ENCODE results near the gene RBFOX1. TPM values are rescaled to one million over a fixed set of nuclear protein-coding genes. Genes with fewer than 3 reads are reported as not detected.

RBFOX1 gene
- total RNA-seq, 1 donor from 2014 or later: not detected

DNA sequence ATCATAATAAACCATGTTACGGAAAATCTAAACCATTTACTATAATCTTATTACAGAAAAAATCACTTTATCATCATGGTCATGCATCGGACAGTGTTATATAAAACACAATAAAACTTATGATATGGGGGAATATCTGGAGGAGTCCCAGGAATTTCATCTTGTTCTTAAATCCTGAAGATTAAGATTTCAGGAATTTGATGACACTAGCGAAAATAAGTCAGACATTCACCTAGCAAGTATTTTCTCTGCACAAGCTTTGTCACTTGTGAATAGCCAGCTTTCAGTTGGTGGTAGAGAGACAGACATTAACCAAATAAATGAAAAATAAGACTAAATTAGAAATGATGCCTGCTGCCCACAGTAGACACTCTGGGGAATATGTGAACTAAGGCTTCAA is 410.0 kb downstream of the RBFOX1 start:
- H3K4me3 ChIP-seq (ENCODE audit: low read depth, low read length): no peak overlapping the region
- TF ChIP-seq, protein P1, sequence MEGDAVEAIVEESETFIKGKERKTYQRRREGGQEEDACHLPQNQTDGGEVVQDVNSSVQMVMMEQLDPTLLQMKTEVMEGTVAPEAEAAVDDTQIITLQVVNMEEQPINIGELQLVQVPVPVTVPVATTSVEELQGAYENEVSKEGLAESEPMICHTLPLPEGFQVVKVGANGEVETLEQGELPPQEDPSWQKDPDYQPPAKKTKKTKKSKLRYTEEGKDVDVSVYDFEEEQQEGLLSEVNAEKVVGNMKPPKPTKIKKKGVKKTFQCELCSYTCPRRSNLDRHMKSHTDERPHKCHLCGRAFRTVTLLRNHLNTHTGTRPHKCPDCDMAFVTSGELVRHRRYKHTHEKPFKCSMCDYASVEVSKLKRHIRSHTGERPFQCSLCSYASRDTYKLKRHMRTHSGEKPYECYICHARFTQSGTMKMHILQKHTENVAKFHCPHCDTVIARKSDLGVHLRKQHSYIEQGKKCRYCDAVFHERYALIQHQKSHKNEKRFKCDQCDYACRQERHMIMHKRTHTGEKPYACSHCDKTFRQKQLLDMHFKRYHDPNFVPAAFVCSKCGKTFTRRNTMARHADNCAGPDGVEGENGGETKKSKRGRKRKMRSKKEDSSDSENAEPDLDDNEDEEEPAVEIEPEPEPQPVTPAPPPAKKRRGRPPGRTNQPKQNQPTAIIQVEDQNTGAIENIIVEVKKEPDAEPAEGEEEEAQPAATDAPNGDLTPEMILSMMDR (conservative IDR thresholded peaks at IDR 0.05; ENCODE audit: low read depth, low read length): no peak
- no peak for DNase-seq (ENCODE audit: low read depth)

DNA sequence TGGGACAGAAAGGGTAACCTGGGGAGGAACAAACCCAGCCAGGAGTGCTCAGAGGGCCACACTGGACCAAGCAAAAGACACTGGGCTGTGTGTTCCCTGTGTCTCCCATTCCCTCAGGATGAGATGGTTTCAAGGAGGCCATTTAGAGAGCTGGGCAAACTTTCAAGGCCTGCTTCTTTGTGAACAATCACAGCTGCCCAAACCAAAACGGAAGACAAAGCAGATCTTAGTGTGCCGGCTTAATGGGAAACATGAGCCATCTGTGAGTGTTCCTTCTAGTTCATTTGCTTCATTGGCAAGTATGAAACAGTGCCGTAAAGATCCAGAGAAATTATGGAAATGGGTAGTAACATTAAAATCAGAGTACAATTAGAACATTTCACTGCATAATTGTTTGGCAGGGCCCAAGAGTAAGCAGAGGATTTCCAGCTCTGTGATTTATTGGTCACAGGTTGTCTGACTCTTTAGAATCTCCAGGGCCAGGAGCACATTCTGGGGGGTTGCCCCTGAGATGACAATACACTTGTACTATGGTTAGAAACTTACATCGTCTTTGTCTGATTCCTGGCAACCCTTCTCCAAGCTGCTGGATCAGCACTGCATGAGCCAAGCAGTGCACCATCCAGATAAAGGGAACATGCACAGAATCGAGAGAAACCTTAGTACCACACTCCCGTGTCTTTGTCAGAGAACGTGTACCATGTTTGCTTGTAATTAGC is 412.1 kb downstream of the RBFOX1 start:
- H3K4me3 ChIP-seq (ENCODE audit: low read depth, low read length): no peak overlapping the region
- TF ChIP-seq, protein P1 (conservative IDR thresholded peaks at IDR 0.05; ENCODE audit: low read depth, low read length): no peak
- no peak for DNase-seq (ENCODE audit: low read depth)

DNA sequence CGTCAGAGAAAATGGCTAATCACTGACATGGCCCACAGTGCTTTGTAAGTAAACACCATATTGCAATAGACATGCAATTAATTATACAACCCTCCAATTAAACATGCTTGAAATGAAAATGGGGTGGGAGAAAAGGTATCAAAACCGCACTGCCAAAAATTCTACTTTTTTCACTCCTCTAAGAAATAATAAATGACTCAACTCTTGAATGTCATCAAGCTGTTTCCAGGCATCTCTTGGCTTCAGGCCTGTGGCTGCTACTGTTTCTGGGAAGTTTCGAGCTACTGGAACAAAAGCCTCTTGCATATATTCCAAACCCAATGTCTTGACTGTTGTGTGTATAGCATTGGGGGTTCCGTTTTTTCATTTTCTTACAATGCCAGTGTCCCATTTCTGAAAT is 412.6 kb downstream of the RBFOX1 start:
- H3K4me3 ChIP-seq (ENCODE audit: low read depth, low read length): no peak overlapping the region
- no peak for DNase-seq (ENCODE audit: low read depth)
- TF ChIP-seq, protein P1 (conservative IDR thresholded peaks at IDR 0.05; ENCODE audit: low read depth, low read length): no peak

DNA sequence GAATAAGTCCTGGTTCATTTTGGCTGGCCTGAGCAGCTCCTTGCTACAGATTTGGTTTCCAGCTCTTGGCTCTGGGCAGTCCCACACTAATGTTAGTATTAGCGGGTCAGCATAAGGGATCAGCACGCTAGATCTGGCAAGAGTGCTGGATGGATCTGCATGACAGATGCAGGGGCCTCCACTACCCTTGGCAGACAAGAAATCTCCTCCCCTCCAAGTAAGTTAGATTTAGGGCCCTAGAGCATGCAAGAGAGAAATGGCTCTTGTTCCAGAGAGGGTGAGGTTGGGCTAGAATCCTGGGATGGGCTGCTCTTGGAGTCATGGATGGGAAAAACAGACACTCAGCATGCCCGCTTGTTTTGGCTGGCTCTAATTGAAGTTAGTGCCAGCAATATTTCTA is 414.3 kb downstream of the RBFOX1 start:
- no peak for DNase-seq (ENCODE audit: low read depth)
- TF ChIP-seq, protein P1 (conservative IDR thresholded peaks at IDR 0.05; ENCODE audit: low read depth, low read length): no peak
- H3K4me3 ChIP-seq (ENCODE audit: low read depth, low read length): no peak overlapping the region

DNA sequence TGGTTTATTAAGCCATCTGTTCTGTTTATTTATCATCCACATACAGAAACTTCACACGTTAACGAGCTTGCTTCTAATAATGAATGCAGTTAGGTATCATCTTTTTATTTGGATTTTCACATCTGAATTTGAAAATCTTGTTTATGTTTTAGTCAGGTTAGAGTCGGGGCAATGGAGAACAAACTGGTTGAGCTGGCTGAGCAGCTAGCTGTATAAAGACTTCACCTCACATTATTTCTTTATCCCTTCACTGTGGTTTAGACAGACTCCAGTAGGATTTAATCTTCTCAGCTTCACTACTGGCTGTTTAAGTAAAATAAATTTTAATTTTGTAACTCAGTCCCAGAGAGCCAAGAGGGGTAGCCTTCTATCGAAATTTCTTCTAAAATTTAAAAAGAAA is 415.9 kb downstream of the RBFOX1 start:
- TF ChIP-seq, protein P1 (conservative IDR thresholded peaks at IDR 0.05; ENCODE audit: low read depth, low read length): no peak

DNA sequence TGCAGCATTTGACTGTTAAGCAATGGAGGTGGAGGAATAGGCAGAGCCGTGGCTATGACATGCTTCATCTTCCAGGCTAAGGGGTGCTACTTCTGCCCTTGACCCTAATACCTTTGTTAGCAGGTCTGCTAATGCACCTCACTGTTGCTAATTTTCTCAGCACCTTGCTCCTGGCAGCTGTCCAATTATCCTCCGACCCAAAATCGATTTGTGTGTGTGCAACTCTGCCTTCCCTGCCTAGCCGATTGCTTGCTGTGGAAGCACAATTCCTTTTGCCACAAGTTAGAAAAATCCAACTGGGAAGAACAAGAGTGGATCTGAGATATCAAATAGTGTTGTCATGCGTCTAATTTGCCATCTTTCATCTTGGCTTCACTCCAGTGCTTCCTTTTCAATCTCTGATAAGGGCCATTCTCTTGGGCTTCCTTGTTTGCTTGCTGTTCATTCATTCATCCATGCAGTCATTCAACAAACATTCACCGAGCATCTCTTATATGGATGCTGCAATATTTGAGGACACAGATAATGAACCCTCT is 422.8 kb downstream of the RBFOX1 start:
- no peak for DNase-seq (ENCODE audit: low read depth)
- TF ChIP-seq, protein P1 (conservative IDR thresholded peaks at IDR 0.05; ENCODE audit: low read depth, low read length): no peak
- no peak overlapping the region for H3K4me3 ChIP-seq (ENCODE audit: low read depth, low read length)

More for the DNA sequence above, 415.9 kb downstream of the RBFOX1 start:
- H3K4me3 ChIP-seq (ENCODE audit: low read depth, low read length): no peak overlapping the region
- no peak for DNase-seq (ENCODE audit: low read depth)

Data from epithelial cell of proximal tubule (primary cell).